GM12872 (cell line): ENCODE data around the gene CGN.

Experiments used
- TF ChIP-seq, protein P1 (sequence below): IDR thresholded peaks from 3 replicates; pipeline ENCODE4 v1.5.1; 2011; ENCODE audit warnings: low read depth, mild to moderate bottlenecking, low read length, moderate library complexity; ENCODE audit not compliant: insufficient read depth

Gene CGN

DNA sequence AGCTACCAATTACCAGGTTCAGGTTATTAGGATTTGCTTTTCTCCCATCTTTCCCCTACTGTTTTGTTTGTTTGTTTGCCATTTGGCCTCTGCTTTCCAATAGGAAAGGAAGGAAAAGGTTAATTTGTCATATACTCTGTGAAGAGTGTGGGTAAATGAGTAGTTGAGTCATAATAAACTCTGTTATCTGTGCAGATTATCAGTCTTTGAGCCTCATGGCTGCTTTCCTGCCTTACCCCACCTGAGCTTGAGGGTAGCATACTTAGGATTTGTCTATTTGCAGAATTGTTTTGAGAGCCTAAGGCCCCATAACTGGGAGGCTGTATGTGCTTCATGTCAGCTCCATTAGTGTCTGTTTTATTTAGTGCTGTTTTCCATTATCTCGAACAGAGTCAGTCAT, 67.8 kb downstream of the CGN start:
- TF ChIP-seq, protein P1, sequence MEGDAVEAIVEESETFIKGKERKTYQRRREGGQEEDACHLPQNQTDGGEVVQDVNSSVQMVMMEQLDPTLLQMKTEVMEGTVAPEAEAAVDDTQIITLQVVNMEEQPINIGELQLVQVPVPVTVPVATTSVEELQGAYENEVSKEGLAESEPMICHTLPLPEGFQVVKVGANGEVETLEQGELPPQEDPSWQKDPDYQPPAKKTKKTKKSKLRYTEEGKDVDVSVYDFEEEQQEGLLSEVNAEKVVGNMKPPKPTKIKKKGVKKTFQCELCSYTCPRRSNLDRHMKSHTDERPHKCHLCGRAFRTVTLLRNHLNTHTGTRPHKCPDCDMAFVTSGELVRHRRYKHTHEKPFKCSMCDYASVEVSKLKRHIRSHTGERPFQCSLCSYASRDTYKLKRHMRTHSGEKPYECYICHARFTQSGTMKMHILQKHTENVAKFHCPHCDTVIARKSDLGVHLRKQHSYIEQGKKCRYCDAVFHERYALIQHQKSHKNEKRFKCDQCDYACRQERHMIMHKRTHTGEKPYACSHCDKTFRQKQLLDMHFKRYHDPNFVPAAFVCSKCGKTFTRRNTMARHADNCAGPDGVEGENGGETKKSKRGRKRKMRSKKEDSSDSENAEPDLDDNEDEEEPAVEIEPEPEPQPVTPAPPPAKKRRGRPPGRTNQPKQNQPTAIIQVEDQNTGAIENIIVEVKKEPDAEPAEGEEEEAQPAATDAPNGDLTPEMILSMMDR: no peak

GRCh38 chr1:151579436-151580225, 68.4 kb downstream of the CGN start:
- TF ChIP-seq, protein P1: no peak

- TF ChIP-seq, protein P1: no peak
Measured at GRCh38 chr1:151581451-151581850, 70.3 kb downstream of the CGN start.

DNA sequence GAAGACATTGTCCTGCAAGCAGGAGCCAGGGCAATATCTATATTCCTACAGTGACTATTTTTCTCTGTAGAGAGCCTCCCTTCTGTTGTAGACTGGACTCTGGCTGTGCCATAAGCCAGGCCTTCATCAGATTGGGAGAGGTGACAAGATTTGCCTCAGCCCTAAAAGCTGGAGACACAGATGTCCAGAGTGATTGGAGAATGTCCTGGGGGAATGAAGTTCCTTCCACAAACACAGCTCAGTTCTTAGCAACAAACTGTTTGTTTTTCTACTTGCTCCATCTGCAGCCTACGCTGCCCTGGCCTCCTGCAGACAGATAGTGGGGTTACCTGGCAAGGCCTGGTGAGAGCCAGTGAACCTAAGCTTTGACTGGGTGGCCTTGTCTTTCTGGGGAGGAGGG, 70.7 kb downstream of the CGN start:
- TF ChIP-seq, protein P1: no peak

DNA sequence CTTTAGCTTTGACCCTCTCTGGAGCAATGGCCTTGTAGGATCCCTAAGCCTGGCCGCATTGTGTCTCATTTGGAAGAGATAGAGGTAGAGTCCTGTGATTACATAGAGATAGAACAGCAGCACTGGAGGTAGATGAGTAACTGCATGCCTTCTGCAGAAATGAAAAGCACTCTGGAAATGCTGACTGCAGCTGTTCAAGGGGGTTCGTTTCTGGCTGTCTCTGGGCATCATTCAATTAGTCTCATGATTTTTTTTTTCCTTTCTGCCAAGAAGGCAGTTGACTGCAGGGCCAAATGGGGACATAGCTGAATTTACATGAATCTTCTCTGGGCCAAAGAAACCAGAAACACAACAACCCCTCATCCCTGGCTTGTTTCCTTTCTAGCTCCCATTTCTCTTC, 72.6 kb downstream of the CGN start:
- TF ChIP-seq, protein P1: no peak

GRCh38 chr1:151584278-151584677, 73.1 kb downstream of the CGN start:
- TF ChIP-seq, protein P1: no peak

GRCh38 chr1:151584780-151585179, 73.6 kb downstream of the CGN start:
- TF ChIP-seq, protein P1: no peak
